ENCODE measurements around the gene SPC25.

- TF ChIP-seq MAX (CRISPR knock-in tag; IDR thresholded peaks at IDR 0.05) (no peak), EZH2 (IDR thresholded peaks at IDR 0.05; ENCODE audit: borderline replicate concordance, low read depth, low read length) (no peak), POLR2A (conservative IDR thresholded peaks at IDR 0.05) (no peak), POLR2AphosphoS5 (IDR thresholded peaks at IDR 0.05; ENCODE audit: control insufficient read depth, insufficient read depth, low read depth, low read length) (no peak), SREBF2 (CRISPR knock-in tag; IDR thresholded peaks at IDR 0.05) (no peak), RFX7 (CRISPR knock-in tag; IDR thresholded peaks at IDR 0.05) (no peak), THAP12 (CRISPR knock-in tag; IDR thresholded peaks at IDR 0.05) (no peak), ELF1 (tag; IDR thresholded peaks at IDR 0.05) (no peak), HMG20A (CRISPR knock-in tag; conservative IDR thresholded peaks at IDR 0.05) (no peak), CTCF (IDR thresholded peaks at IDR 0.05 in 2 of 3, conservative IDR thresholded peaks at IDR 0.05 in 1 of 3; ENCODE audit: insufficient read depth in 2 of 3, low read depth in 1 of 3, low read length in 3 of 3) (no peak), ZNF274 (IDR thresholded peaks at IDR 0.05; ENCODE audit: borderline replicate concordance, low read depth, low read length) (no peak), TAF1 (IDR thresholded peaks at IDR 0.05; ENCODE audit: control insufficient read depth, extremely low read depth, insufficient read depth, low read length, severe bottlenecking) (no peak), MAFF (IDR thresholded peaks at IDR 0.05; ENCODE audit: low read length) (no peak), ZNF311 (CRISPR knock-in tag; IDR thresholded peaks at IDR 0.05) (no peak)
Measured at GRCh38 chr2:168821992-168822391, 68.2 kb downstream of the SPC25 start.

All from K562 (cell line).